Measurements from ENCODE around the gene TMEM242.
"Not testable (repeated sequence)": the region's sequence is repeated elsewhere in the genome, so short reads cannot be mapped to it uniquely, and the experiment has no call there.

Gene TMEM242

DNA sequence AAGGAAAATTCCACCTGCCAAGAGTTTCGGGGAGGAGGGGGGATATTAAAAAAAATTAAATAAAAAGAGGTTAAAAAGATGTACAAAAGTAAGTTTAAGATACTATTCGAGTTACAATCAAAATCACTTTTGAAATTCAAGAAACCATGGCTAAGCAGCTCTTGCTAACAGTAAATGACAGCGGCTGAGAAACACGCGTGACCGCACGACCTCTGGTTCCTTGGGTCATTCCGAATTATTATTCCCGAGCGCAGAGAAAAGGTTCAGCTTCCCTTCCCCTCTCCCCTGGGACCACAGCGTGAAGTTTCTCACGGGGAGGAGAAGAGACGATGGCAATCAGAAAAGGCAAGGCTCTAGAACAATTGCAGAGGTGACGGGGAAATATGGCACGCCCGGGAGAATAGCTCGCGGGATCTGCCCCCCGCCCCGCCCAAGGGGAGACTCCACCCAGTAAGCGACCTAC lies 496 bp downstream of the TMEM242 start:
- DNase-seq, result no peak

DNA sequence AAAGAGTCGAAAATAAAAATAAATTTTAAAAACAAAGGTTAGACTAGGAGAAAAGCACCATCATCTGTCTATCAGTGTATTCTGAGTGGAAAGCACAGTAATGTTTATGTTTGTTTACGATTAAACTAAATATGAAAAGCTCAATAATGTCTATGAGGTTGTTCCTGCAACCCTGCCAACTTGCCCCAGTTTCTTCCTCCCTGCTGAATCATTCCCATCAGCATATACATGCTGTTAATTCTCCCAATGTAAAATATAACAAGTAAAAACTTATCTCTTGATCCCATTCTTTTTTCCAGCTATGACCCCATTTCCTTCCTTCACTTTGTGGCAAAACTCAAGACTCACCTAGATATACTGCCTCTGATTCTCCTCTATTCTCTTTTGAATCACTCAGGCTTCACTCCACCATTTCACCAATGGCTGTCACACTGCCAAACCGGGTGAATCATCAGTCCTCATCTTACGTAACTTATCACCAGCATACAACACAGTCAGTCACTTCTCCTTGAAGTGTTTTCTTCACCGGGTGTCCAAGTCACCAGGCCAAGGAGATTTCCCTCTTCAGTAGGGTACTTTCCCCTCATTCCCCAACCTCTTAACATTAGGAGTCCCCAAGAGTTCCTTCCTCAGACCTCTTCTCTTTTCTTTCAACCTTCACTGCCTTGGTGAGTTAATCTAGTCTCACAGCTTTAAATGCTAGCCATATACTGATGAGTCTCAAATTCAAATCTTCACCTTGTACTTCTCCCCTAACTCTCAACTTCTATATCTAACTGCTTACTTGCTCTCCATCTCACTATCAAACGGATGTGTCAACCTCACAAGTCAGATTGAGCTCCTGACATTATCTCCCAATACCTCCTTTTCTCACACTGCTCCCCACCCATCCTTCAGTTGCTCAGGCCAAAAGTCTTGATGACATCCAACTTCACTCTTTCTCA lies 6.2 kb downstream of the TMEM242 start:
- DNase-seq, result no peak

DNA sequence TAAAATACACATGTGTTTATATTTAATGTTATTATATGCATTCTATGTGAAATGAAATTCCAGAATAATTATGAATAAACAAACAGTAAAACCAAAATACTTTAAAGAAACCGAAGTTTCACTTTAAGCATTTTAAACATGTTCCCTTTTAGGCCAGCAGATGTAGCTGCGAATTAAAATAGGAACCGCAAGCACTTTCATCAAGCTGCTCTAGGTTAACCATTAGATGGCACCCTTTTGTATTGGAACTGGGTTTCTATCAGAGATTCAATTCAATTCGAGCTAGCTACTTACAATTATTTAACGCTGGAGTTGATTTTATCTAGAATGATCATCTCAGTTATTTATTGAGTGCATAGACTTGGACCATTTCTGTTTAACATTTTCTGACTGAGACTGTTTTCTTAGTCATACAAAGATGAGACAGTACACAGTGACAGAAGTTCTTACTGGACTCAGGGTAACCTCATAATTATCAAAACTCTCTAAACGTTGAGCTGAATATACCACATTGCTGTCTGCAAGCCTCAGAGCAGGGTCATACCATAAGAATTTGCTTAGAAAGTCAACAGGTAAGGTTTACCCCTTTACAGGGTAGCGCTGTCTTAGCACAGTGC lies 8.5 kb downstream of the TMEM242 start:
- DNase-seq, result no peak

DNA sequence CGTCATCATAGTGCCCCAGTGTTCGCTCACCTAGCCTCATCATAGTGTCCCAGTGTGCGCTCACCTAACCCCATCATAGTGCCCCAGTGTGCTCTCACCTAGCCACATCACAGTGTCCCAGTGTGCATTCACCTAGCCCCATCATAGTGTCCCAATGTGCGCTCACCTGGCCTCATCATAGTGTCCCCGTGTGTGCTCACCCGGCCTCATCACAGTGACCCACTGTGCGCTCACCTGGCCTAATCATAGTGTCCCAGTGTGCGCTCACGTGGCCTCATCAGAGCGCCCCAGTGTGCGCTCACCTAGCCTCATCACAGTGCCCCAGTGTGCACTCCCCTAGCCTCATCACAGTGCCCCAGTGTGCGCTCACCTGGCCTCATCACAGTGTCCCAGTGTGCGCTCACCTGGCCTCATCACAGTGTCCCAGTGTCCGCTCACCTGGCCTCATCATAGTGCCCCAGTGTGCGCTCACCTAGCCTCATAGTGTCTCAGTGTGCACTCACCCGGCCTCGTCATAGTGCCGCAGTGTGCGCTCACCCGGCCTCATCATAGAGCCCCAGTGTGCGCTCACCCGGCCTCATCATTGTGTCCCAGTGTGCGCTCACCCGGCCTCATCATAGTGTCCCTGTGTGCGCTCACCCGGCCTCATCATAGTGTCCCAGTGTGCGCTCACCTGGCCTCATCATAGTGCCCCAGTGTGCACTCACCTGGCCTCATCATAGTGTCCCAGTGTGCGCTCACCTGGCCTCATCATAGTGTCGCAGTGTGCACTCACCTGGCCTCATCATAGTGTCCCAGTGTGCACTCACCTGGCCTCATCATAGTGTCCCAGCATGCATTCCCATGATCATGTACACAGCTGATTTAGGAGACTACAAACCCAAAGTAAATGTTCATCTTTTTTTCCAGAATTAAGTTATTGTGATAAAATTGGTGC lies 9.5 kb downstream of the TMEM242 start:
- DNase-seq, result no peak

DNA sequence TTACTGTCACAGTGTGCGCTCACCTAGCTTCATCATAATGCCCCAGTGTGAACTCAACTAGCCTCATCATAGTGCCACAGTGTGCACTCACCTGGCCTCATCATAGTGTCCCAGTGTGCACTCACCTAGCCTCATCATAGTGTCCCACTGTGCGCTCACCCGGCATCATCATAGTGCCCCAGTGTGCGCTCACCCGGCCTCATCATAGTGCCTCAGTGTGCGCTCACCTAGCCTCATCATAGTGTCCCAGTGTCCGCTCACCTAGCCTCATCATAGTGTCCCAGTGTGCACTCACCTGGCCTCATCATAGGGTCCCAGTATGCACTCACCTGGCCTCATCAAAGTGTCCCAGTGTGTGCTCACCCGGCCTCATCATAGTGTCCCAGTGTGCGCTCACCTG lies 10.6 kb downstream of the TMEM242 start:
- no peak for DNase-seq

DNA sequence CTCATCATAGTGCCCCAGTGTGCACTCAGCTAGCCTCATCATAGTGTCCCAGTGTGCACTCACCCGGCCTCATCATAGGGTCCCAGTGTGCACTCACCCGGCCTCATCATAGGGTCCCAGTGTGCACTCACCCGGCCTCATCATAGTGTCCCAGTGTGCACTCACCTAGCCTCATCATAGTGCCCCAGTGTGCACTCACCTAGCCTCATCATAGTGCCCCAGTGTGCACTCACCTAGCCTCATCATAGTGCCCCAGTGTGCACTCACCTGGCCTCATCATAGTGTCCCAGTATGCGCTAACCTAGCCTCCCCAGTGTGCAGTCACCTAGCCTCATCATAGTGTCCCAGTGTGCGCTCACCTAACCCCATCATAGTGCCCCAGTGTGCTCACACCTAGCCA lies 12.6 kb downstream of the TMEM242 start:
- DNase-seq, result not testable (repeated sequence)

DNA sequence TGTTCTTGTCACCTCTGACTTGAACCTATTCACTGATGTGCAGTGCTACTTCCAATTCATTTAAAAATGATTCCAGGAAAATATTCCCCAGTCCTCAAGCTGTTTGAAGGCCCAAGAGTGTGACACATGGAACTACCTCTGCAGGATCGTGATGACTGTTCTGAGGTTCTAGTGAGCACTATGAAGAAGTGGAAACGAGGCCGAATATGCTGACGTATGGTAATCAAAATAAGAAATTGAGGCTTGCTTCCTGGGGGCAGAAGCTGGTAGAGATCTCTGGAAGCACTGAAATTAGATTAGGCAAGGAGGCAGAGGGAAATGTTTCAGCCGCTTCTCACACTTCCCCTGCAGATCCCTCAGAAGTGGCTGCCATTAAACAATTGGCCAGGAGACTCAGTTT lies 15.7 kb downstream of the TMEM242 start:
- no peak for DNase-seq

DNA sequence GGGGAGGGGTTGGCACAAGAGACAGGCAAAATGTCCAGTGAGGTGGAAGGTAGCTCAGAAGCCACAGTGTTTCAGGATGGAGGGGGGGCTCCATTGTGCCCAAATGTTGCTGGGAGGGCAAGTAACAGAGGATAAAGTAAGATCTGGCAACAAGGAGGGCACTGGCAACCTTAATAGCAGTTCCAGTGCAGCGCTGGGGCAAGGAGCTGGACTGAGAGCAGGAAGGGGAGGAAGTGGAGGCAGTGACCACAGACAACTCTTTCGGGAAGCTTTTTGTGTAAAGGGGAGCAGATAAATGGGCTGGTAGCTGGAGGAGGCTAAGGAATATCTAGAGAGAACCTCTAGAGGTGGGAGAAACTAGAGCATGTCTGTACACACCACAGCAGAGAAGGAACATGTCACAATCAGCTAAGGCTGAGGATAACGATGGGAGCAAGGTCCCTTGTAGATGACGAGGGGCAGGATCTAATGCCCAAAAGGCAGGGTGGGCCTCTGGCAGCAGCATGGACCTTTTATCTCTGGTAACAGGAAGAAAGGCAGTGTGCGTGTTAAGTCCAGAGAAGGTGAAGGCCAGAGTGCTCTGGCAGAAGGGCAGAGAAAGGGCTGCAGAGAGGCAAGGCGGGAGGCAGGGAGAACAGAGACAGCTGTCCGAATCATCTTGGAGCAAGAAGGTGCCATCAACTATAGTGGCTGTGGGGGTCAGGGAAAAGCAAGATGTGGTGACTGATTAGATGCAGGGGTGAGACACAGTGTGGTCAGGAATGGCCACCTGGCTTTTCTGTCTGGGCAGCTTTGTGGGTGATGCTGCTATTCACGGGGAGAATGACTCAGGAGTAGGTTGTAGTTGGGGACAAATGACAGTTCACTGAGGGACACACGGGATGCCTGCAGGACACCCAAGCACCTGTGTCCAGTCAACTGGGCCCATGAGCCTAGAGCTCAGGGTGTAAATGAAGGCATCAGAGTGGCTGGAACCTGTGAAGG lies 17.4 kb downstream of the TMEM242 start:
- no peak for DNase-seq

DNA sequence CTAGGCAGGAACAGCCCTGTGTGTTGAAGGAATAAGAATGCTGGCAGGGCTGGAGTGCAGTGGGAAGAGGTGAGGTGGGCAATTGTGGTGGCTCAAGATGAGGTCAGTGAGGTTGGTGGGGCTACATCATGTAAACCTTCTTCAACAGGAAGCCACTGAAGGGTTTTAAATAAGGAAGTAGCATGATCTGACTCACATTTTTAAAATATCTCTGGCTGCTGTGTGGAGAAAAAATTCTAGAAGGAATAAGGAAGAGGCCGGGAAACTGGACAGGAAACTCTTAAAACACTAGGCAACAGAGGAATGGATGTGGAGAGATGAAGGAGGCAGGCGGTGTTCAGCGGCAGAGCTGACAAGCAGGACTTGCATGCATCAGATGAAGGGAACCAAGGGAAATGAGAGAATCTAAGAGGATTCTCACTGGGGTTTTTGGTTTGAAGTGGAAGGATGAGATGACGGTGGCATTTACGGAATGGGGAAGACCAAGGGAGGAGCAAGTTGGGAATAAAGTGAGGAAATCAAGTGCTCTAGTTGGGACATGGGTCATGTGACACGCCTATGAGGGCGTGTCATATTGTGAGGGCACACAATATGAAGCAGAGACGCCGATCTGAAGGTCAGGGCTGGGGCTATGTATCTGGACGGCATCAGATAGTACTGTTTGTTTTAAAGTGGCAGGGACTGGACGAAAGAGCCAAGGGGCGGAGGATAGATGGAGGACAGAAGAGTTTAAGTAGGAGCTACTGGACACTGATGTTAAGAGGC lies 18.2 kb downstream of the TMEM242 start:
- no peak for DNase-seq

DNA sequence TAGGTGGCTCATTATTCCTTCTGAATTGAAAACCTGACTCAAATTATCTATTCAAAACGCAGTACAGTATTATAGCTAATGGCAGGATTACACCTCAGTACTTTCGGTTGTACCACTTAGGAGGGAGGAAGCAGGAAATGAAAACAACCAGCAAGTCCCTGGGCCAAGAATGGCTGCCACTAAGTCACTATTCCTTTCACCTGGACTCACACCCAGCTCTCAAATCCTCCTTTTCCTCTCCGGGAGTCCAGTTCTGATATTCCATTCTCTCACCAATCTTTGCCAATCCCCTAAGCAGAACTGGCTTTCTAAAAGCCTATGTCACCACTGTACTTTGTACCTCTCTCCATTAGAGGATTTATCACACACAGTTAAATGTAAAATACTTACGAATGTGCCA lies 20.6 kb downstream of the TMEM242 start:
- no peak for DNase-seq

DNA sequence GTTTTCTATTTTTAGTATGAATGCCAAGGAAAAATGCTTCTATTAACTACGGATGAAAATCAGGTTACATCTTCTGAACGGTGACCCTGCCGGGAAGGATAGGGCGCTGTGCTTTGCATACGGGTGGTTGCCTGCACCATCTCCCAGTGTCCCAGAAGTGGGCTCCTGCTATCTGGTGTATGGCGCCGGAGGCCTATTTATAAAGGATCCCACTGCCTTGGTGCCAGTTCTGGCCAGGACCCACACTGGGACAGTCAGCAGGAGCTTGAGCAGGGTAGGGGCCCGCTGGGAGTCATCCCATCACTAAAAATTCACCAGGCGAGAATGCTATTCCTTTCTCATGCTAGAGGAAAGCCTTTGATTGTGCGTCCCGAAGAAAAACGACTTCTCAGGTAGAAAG lies 22.9 kb downstream of the TMEM242 start:
- no peak for DNase-seq

DNA sequence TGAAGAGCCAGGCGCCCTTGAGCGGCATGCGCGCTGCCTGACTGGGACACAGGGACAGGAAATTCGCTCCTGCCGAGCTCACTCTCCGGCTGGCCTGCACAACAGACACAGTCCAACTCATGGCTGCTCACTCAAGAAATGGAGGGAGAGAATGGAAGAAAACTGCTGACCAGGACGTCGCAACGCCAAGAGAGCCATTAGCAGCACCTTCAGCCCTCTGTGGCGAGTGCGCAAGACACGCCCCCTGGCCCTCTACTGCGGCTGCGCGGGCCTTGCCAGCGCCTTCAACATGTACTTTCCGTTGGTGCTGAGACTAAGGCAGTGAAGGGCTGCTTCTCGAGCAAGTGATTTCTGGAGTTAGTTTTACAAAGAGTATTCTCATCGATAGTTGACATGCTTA lies 23.3 kb downstream of the TMEM242 start:
- DNase-seq, result no peak

DNA sequence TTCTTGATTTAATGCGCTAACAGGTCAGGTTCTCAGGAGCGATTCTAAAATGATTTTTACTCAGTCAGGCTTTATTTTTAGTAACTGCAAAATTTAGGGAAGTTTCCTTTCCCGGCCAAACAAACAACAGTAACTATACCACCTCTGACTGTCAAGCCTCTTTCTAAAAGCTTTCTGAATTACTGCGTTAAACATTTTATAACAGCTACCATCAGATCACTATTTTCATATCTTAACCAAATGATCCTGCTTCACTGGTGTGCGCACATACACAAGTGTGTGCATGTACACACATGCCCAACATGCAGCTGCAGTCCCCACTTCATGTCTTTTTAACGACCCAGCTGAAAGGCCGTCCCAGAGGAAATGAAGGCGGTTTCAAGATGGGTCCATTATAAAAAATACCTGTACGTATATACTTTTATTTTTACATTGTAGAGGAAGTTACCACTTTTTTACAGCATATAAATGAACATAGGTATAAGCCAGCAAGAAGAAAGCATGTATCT lies 25.0 kb downstream of the TMEM242 start:
- no peak for DNase-seq

DNA sequence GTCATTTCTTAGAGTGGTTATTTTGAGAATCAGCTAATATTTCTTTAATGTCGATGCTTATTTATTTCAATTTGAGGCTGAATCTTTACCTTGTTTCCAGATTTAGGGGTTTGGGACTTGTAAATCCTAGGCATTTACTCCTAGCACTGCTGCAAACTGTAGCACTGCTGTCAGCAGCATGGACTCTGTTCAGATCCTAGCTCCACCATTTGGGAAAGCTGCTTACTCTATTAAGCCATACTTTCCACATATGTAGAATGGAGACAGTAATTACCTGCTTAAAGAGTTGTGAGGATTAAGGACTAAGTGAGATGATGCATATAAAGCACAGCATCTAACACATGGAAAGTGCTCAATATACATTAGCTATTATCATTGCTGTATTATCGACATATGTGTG lies 28.7 kb downstream of the TMEM242 start:
- DNase-seq, result no peak

DNA sequence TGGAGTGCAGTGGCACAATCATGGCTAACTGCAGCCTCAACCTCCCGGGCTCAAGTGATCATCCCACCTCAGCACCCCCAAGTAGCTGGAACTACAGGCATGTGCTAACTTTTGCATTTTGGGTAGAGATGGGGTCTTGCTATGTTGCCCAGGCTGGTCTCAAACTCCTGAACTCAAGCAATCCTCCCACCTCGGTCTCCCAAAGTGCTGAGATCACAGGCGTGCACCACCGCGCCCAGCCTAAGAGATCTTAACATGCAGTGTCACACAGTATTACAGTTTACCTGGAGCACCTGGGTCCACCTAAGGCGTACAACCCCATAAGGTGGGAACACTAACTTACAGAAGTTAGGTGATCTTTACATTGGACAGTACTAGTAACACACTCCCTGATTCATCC lies 29.5 kb downstream of the TMEM242 start:
- DNase-seq, result no peak

DNA sequence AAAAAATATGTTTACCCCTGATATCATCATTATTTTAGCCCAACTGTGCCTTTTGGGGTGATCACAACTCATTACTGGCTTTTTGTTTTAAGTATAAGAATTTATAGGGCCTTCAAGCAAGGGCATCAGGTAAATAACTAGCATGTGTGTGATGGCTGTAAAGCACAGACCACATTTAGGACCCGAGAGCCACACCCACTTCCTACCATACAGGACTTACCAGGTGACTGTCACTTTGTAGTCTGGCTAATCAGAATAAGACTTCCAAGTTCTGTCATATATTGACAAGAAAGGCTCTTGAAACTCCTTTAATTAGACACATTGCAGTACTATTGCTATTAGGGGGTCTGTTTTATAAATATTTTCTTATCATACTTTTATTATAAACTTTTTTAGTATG lies 31.1 kb downstream of the TMEM242 start:
- no peak for DNase-seq

DNA sequence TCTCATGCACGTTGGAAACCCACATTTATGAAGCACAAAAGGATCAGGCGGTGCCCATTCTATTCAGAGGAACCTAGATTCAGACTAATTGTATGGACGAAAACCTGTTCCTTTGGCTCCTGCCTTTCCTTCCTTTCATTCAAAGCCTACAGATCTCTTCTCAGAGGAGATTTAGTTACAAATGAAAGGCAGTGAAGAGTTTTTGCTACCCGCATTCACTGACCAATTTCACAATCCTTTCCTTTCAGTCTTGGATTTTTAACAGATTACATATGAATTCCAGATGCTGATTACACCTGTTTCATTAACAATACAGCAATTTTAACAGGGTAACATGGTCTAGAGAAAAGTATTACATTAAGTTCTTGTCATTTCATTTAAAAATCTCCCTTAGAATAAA lies 32.0 kb downstream of the TMEM242 start:
- no peak for DNase-seq

DNA sequence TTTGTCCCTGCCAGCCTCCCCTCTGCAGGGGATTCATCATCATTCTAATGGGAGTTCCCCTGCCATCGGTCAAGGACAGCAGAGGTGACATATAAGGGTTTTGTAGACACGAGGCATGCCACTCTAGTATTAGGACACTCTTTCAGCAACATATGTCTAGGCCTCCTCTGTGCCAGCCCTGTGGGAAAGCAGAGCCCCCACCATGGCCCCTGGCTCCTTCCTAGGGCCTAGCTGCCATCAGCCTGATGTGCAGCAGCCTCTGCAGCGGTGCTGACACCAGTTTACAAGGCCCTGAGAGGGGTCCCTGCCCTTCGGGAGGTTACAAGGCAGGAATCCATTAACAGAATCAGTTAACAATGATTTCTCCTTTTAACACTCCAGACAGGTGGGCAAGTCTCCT lies 32.5 kb downstream of the TMEM242 start:
- no peak for DNase-seq

DNA sequence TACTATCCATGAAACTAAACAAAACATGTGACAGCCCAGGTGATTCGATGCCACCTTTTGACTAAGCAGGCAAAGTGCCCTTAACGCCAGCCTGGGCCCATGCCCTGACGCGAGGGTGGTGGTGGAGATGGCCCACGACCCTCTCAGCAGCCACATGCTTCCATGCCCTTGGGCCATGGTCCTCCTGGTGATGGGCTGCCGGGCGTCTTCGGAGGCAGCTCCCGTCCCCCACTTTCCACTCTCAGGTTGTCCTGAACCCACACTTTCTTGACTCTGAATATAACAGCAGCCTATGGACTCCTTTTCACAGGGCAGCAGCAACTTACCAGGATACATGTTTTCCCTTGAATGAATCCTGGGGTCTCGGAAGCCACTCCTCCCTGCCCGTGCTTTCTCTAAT lies 33.6 kb downstream of the TMEM242 start:
- no peak for DNase-seq

DNA sequence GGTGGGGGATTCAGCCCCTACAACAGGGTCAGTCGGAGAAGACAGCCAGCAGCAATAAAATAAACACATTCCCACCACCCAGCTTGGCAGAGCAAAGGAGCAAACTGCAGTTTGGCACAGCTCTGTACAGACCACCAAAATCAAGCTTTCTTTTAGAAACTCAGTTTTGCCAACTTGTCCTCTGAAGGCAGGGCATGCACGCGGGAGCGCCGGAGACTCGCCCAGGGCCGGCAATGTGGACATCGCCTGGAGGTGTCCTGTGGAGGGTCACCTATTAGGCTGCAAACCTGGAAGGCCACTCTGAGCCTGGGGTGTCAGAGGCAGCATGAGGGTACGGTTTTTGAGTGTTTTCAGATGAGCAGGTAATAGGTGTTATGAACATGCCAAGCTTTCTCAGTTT lies 34.7 kb downstream of the TMEM242 start:
- no peak for DNase-seq

DNA sequence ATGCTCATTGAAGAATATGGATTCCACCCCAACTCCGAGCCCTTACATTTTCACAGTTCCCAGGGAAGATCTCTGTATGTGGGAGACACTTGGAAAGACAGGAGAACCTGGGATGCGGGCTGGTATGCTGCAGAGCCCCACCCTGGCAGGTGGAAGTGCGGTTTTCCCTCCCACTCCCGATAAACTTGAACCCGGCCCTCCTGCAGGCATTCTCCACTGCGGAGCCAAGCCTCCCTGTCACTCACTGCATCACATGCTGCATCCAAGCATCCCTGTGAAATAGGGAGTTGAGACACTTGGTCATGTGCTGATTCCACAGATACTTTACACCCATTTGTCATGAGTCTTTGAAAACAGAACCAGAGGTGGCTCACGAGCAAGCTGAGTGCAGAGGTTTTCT lies 35.4 kb downstream of the TMEM242 start:
- DNase-seq, result no peak

Measured in right hindlimb (tissue), 1 donor.